Vagina (tissue), 2 donors: ENCODE results near the gene HNRNPK.

Source experiments
- POLR2A ChIP-seq, 2 donors: fragments of 450-650 bp; IDR thresholded peaks; one replicate each; pipeline ENCODE4 v1.6.1; 2017; ENCODE audit warnings: antibody characterized with exemption in 2 of 2, mild to moderate bottlenecking in 2 of 2, moderate library complexity in 2 of 2
- POLR2AphosphoS5 ChIP-seq, 2 donors: sonication (generic); formaldehyde crosslinking; IDR thresholded peaks; one replicate each; pipeline ENCODE4 v1.9.0; 2017; ENCODE audit warnings: antibody characterized with exemption in 2 of 2, mild to moderate bottlenecking in 2 of 2, low read depth in 1 of 2; ENCODE audit not compliant: insufficient read depth in 1 of 2
- TF ChIP-seq, protein P1 (sequence below), 3 experiments: fragments of 450-650 bp in 2 of 3; fragments of 200-600 bp in 1 of 3; sonication (generic) in 1 of 3; IDR thresholded peaks; one replicate each; pipeline ENCODE4 v1.5.1; 2017 to 2019; ENCODE audit warnings: antibody characterized with exemption in 3 of 3, mild to moderate bottlenecking in 2 of 3, moderate library complexity in 2 of 3

DNA sequence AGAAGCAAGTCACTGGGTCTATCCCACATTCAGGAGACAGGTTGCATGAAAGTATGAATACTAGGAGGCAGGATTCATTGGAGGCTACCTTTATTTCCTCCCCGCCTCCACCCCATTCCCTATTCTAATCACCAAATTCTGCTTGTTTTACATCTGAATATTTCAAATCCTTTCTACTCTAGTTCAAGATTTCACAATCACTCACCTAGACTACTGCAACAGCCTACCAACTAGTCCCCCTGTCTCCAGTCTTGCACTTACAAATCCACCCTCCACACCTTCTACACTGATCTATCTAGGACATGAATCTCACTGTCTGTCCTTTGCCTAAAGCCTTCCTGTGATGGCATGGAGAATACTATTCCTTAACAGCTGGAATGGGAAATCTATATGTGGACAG, 52.4 kb downstream of the HNRNPK start:
- TF ChIP-seq, protein P1, sequence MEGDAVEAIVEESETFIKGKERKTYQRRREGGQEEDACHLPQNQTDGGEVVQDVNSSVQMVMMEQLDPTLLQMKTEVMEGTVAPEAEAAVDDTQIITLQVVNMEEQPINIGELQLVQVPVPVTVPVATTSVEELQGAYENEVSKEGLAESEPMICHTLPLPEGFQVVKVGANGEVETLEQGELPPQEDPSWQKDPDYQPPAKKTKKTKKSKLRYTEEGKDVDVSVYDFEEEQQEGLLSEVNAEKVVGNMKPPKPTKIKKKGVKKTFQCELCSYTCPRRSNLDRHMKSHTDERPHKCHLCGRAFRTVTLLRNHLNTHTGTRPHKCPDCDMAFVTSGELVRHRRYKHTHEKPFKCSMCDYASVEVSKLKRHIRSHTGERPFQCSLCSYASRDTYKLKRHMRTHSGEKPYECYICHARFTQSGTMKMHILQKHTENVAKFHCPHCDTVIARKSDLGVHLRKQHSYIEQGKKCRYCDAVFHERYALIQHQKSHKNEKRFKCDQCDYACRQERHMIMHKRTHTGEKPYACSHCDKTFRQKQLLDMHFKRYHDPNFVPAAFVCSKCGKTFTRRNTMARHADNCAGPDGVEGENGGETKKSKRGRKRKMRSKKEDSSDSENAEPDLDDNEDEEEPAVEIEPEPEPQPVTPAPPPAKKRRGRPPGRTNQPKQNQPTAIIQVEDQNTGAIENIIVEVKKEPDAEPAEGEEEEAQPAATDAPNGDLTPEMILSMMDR (IDR thresholded peaks at IDR 0.05) = no peak
- TF ChIP-seq POLR2AphosphoS5 (IDR thresholded peaks at IDR 0.05; ENCODE audit: insufficient read depth in 1 of 2, low read depth in 1 of 2) (no peak), POLR2A (IDR thresholded peaks at IDR 0.05) (no peak)
